ENCODE data around the gene PRAMEF1. TPM values are rescaled to one million over a fixed set of nuclear protein-coding genes. Genes with fewer than 3 reads are reported as not detected.
"Not testable (repeated sequence)": the region's sequence is repeated elsewhere in the genome, so short reads cannot be mapped to it uniquely, and the experiment has no call there.

Gene PRAMEF1
- total RNA-seq = not detected

GRCh38 chr1:12791097-12791496 is at the start of gene PRAMEF1:
TSS of gene PRAMEF1 (plus strand) at chr1:12791397. CDS start at chr1:12793228, 1,831 bp downstream.
- not testable (repeated sequence) for DNase-seq

GRCh38 chr1:12741946-12742345 is 49.3 kb upstream of the PRAMEF1 start:
- no peak for DNase-seq

GRCh38 chr1:12745126-12745991 is 45.8 kb upstream of the PRAMEF1 start:
- DNase-seq = no peak

- no peak for DNase-seq
Observed at GRCh38 chr1:12745992-12746323, 45.2 kb upstream of the PRAMEF1 start, which contains the start of gene CFAP107. TSS of gene CFAP107 (plus strand) at chr1:12746200. CDS start at chr1:12746431, 231 bp downstream.

- no peak for DNase-seq
Observed at GRCh38 chr1:12748778-12749355, 42.3 kb upstream of the PRAMEF1 start.

GRCh38 chr1:12754738-12755137 is 36.5 kb upstream of the PRAMEF1 start:
- DNase-seq = no peak

GRCh38 chr1:12756273-12756672 is 34.9 kb upstream of the PRAMEF1 start:
- DNase-seq = no peak

- no peak for DNase-seq
Observed at GRCh38 chr1:12756768-12757413, 34.3 kb upstream of the PRAMEF1 start.

- no peak for DNase-seq
Observed at GRCh38 chr1:12757836-12758235, 33.4 kb upstream of the PRAMEF1 start.

- no peak for DNase-seq
Observed at GRCh38 chr1:12760256-12760795, 30.9 kb upstream of the PRAMEF1 start.

- no peak for DNase-seq
Observed at GRCh38 chr1:12761781-12762180, 29.4 kb upstream of the PRAMEF1 start.

- no peak for DNase-seq
Observed at GRCh38 chr1:12762766-12763165, 28.4 kb upstream of the PRAMEF1 start.

GRCh38 chr1:12763479-12763878 is 27.7 kb upstream of the PRAMEF1 start:
- no peak for DNase-seq

- no peak for DNase-seq
Observed at GRCh38 chr1:12764016-12764415, 27.2 kb upstream of the PRAMEF1 start.

GRCh38 chr1:12769031-12769430 is 22.2 kb upstream of the PRAMEF1 start:
- no peak for DNase-seq

- DNase-seq = no peak
Observed at GRCh38 chr1:12769976-12770505, 21.2 kb upstream of the PRAMEF1 start.

- no peak for DNase-seq
Observed at GRCh38 chr1:12770620-12771019, 20.6 kb upstream of the PRAMEF1 start.

- DNase-seq = no peak
Observed at GRCh38 chr1:12771186-12771585, 20.0 kb upstream of the PRAMEF1 start.

GRCh38 chr1:12772520-12772919 is 18.7 kb upstream of the PRAMEF1 start:
- no peak for DNase-seq

- no peak for DNase-seq
Observed at GRCh38 chr1:12773438-12773837, 17.8 kb upstream of the PRAMEF1 start, which contains the start of gene PRAMEF12. TSS of gene PRAMEF12 (plus strand) at chr1:12773738. CDS start at chr1:12774868, 1,130 bp downstream.

- DNase-seq = no peak
Observed at GRCh38 chr1:12774801-12775345, 16.3 kb upstream of the PRAMEF1 start.

GRCh38 chr1:12775443-12775842 is 15.8 kb upstream of the PRAMEF1 start:
- no peak for DNase-seq

Measured in effector CD4-positive, alpha-beta T cell (primary cell).